ENCODE measurements around the gene PDK4.

The PDK4 gene

GRCh38 chr7:95596198-95597063 lies at the start of gene PDK4:
PDK4 (minus strand) TSS chr7:95596516; CDS start chr7:95596293, 223 bp downstream.
- no peak for DNase-seq (ENCODE audit: low read depth in 2 of 2)

- DNase-seq (ENCODE audit: low read depth in 2 of 2) = no peak
These were observed 45.9 kb upstream of the PDK4 start for GRCh38 chr7:95642173-95642572.

- no peak for DNase-seq (ENCODE audit: low read depth in 2 of 2)
These were observed 40.0 kb upstream of the PDK4 start for GRCh38 chr7:95636140-95636940.

GRCh38 chr7:95632609-95633008 lies 36.3 kb upstream of the PDK4 start:
- DNase-seq (ENCODE audit: low read depth in 2 of 2) = no peak

- DNase-seq (ENCODE audit: low read depth in 2 of 2) = no peak
These were observed 35.2 kb upstream of the PDK4 start for GRCh38 chr7:95631527-95631926.

- no peak for DNase-seq (ENCODE audit: low read depth in 2 of 2)
These were observed 34.6 kb upstream of the PDK4 start for GRCh38 chr7:95630702-95631458.

- no peak for DNase-seq (ENCODE audit: low read depth in 2 of 2)
These were observed 32.6 kb upstream of the PDK4 start for GRCh38 chr7:95628831-95629439.

- no peak for DNase-seq (ENCODE audit: low read depth in 2 of 2)
These were observed 27.5 kb upstream of the PDK4 start for GRCh38 chr7:95623788-95624187.

GRCh38 chr7:95622859-95623258 lies 26.5 kb upstream of the PDK4 start:
- no peak for DNase-seq (ENCODE audit: low read depth in 2 of 2)

GRCh38 chr7:95622001-95622549 lies 25.8 kb upstream of the PDK4 start:
- no peak for DNase-seq (ENCODE audit: low read depth in 2 of 2)

GRCh38 chr7:95621404-95621803 lies 25.1 kb upstream of the PDK4 start:
- no peak for DNase-seq (ENCODE audit: low read depth in 2 of 2)

- no peak for DNase-seq (ENCODE audit: low read depth in 2 of 2)
These were observed 24.3 kb upstream of the PDK4 start for GRCh38 chr7:95620631-95621030.

GRCh38 chr7:95619921-95620320 lies 23.6 kb upstream of the PDK4 start:
- no peak for DNase-seq (ENCODE audit: low read depth in 2 of 2)

- DNase-seq (ENCODE audit: low read depth in 2 of 2) = no peak
These were observed 23.2 kb upstream of the PDK4 start for GRCh38 chr7:95619517-95619916.

- DNase-seq (ENCODE audit: low read depth in 2 of 2) = no peak
These were observed 18.2 kb upstream of the PDK4 start for GRCh38 chr7:95614442-95614940.

GRCh38 chr7:95611224-95611623 lies 14.9 kb upstream of the PDK4 start:
- no peak for DNase-seq (ENCODE audit: low read depth in 2 of 2)

GRCh38 chr7:95609277-95609971 lies 13.1 kb upstream of the PDK4 start:
- no peak for DNase-seq (ENCODE audit: low read depth in 2 of 2)

- DNase-seq (ENCODE audit: low read depth in 2 of 2) = peak in 1 of 2 donors; percentile 1
These were observed 12.2 kb upstream of the PDK4 start for GRCh38 chr7:95608359-95609173.

- DNase-seq (ENCODE audit: low read depth in 2 of 2) = no peak
These were observed 11.2 kb upstream of the PDK4 start for GRCh38 chr7:95607561-95607960.

- no peak for DNase-seq (ENCODE audit: low read depth in 2 of 2)
These were observed 9.0 kb upstream of the PDK4 start for GRCh38 chr7:95605275-95605674.
